ENCODE data around the gene NEK1. TPM values are rescaled to one million over a fixed set of nuclear protein-coding genes. Genes with fewer than 3 reads are reported as not detected.

The NEK1 gene
- polyA plus RNA-seq, 1 donor from 2014 or later = 17.1 TPM

DNA sequence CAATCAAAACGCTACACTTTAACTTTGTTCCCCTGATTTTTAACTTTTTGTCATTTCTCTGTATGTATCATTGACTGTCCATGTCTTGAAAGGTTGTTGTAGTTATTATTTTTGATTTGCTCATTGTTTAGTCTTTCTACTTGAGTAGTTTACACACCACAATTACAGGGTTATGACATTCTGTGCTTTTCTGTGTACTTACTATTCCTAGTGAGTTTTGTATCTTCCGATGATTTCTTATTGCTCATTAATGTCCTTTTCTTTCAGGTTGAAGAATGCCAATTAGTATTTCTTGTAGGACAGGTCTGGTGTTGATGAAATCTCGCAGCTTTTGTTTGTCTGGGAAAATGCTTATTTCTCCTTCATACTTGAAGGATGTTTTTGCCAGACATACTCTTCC lies 252.4 kb downstream of the NEK1 start:
- TF ChIP-seq EP300 (conservative IDR thresholded peaks at IDR 0.05; ENCODE audit: poor library complexity, severe bottlenecking) (no peak), CTCF (IDR thresholded peaks at IDR 0.05; ENCODE audit: poor library complexity, severe bottlenecking) (no peak)
- no peak overlapping the region for H3K4me2 ChIP-seq (ENCODE audit: low read length)
- H3K27ac ChIP-seq (ENCODE audit: low read length) = no peak overlapping the region
- no peaks in the 10 kb centered on the region for H3K9me2 ChIP-seq (ENCODE audit: insufficient read depth, low read length)
- no peaks in the 10 kb centered on the region for H3K9me3 ChIP-seq (ENCODE audit: low read length)
- no peaks in the 10 kb centered on the region for H3K27me3 ChIP-seq (ENCODE audit: insufficient read depth, low read depth, low read length)
- H3K9ac ChIP-seq (ENCODE audit: low read length) = no peak overlapping the region
- H4K20me1 ChIP-seq (ENCODE audit: insufficient read depth) = no peaks in the 10 kb centered on the region
- no peaks in the 10 kb centered on the region for H3F3A ChIP-seq (ENCODE audit: insufficient read depth, low read length, poor library complexity, severe bottlenecking)
- H3K79me2 ChIP-seq (replicated peaks; ENCODE audit: insufficient read depth, low read length) = no peaks in the 10 kb centered on the region
- H2AFZ ChIP-seq (ENCODE audit: low read depth, low read length) = no peak overlapping the region
- H3K36me3 ChIP-seq (ENCODE audit: insufficient read depth, low read length) = no peaks in the 10 kb centered on the region
- H3K4me3 ChIP-seq (ENCODE audit: low read length) = no peak overlapping the region

DNA sequence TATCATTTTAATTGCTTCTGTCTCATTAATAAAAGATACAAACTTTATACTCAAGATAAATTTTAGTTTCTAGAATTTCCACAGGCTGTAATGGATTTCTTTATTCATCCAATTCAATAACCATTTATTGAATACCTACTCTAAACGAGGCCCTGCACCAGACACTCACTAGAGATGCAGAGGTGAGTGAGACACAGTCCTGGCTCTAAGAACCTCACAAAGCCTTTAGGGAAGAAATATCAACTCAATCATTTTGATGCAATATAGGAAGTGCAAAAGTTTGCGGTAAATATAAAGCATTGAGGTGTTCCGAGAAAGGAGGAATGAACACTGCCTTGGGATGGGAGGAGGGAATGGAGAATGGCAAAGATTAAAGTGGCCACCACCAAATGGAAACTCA lies 260.0 kb downstream of the NEK1 start:
- no peaks in the 10 kb centered on the region for H3K27me3 ChIP-seq (ENCODE audit: insufficient read depth, low read depth, low read length)
- H3K4me2 ChIP-seq (ENCODE audit: low read length) = no peak overlapping the region
- H3K36me3 ChIP-seq (ENCODE audit: insufficient read depth, low read length) = no peaks in the 10 kb centered on the region
- no peak for TF ChIP-seq SMC3 (conservative IDR thresholded peaks at IDR 0.05; ENCODE audit: poor library complexity)
- TF ChIP-seq EZH2 (IDR thresholded peaks at IDR 0.05; ENCODE audit: borderline replicate concordance, insufficient read depth, low read length, poor library complexity, severe bottlenecking) = no peak
- TF ChIP-seq CTCF (IDR thresholded peaks at IDR 0.05; ENCODE audit: poor library complexity, severe bottlenecking) = no peak
- TF ChIP-seq TAF1 (IDR thresholded peaks at IDR 0.05; ENCODE audit: low read depth) = no peak
- no peak for TF ChIP-seq POLR2AphosphoS5 (IDR thresholded peaks at IDR 0.05)
- TF ChIP-seq RAD21 (conservative IDR thresholded peaks at IDR 0.05) = no peak
- TF ChIP-seq MXI1 (conservative IDR thresholded peaks at IDR 0.05; ENCODE audit: poor library complexity, severe bottlenecking) = no peak
- TF ChIP-seq, protein P1, sequence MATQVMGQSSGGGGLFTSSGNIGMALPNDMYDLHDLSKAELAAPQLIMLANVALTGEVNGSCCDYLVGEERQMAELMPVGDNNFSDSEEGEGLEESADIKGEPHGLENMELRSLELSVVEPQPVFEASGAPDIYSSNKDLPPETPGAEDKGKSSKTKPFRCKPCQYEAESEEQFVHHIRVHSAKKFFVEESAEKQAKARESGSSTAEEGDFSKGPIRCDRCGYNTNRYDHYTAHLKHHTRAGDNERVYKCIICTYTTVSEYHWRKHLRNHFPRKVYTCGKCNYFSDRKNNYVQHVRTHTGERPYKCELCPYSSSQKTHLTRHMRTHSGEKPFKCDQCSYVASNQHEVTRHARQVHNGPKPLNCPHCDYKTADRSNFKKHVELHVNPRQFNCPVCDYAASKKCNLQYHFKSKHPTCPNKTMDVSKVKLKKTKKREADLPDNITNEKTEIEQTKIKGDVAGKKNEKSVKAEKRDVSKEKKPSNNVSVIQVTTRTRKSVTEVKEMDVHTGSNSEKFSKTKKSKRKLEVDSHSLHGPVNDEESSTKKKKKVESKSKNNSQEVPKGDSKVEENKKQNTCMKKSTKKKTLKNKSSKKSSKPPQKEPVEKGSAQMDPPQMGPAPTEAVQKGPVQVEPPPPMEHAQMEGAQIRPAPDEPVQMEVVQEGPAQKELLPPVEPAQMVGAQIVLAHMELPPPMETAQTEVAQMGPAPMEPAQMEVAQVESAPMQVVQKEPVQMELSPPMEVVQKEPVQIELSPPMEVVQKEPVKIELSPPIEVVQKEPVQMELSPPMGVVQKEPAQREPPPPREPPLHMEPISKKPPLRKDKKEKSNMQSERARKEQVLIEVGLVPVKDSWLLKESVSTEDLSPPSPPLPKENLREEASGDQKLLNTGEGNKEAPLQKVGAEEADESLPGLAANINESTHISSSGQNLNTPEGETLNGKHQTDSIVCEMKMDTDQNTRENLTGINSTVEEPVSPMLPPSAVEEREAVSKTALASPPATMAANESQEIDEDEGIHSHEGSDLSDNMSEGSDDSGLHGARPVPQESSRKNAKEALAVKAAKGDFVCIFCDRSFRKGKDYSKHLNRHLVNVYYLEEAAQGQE (IDR thresholded peaks at IDR 0.05; ENCODE audit: borderline replicate concordance) = no peak
- no peak for TF ChIP-seq EP300 (conservative IDR thresholded peaks at IDR 0.05; ENCODE audit: poor library complexity, severe bottlenecking)
- H3K79me2 ChIP-seq (replicated peaks; ENCODE audit: insufficient read depth, low read length) = no peaks in the 10 kb centered on the region
- no peaks in the 10 kb centered on the region for H3K9me2 ChIP-seq (ENCODE audit: insufficient read depth, low read length)
- H2AFZ ChIP-seq (ENCODE audit: low read depth, low read length) = no peak overlapping the region
- no peak overlapping the region for H3K4me3 ChIP-seq (ENCODE audit: low read length)
- H4K20me1 ChIP-seq (ENCODE audit: insufficient read depth) = no peaks in the 10 kb centered on the region
- H3K27ac ChIP-seq (ENCODE audit: low read length) = no peak overlapping the region
- H3K9me3 ChIP-seq (ENCODE audit: low read length) = no peaks in the 10 kb centered on the region
- H3F3A ChIP-seq (ENCODE audit: insufficient read depth, low read length, poor library complexity, severe bottlenecking) = no peaks in the 10 kb centered on the region
- H3K9ac ChIP-seq (ENCODE audit: low read length) = no peak overlapping the region
